RWPE1 (cell line): ENCODE measurements around the gene NEUROD2.

Experiments used
- CTCF ChIA-PET: fragments of 350-600 bp; sonication (Branson Sonifier 250); formaldehyde crosslinking; extraction: SDS; loops from one replicate; lab custom pipeline; 2021; lab: Yijun Ruan, JAX
- POLR2A ChIA-PET: fragments of 400-600 bp; formaldehyde crosslinking; extraction: SDS; loops from one replicate; lab custom pipeline; 2020; ENCODE audit warnings: antibody characterized with exemption; ENCODE audit not compliant: low non-redundant PET; lab: Yijun Ruan, JAX
- DNase-seq: peaks from one replicate; pipeline ENCODE4 v3.0.0; 2012; ENCODE audit warnings: low spot score
- H3K27ac ChIP-seq: fragments of 450-650 bp; 2 replicates; pipeline ENCODE4 v1.5.1; 2017
- CTCF ChIP-seq: fragments of 450-650 bp; conservative IDR thresholded peaks from 2 replicates; pipeline ENCODE4 v1.5.1; 2017; ENCODE audit warnings: low read depth, mild to moderate bottlenecking

Gene NEUROD2

DNA sequence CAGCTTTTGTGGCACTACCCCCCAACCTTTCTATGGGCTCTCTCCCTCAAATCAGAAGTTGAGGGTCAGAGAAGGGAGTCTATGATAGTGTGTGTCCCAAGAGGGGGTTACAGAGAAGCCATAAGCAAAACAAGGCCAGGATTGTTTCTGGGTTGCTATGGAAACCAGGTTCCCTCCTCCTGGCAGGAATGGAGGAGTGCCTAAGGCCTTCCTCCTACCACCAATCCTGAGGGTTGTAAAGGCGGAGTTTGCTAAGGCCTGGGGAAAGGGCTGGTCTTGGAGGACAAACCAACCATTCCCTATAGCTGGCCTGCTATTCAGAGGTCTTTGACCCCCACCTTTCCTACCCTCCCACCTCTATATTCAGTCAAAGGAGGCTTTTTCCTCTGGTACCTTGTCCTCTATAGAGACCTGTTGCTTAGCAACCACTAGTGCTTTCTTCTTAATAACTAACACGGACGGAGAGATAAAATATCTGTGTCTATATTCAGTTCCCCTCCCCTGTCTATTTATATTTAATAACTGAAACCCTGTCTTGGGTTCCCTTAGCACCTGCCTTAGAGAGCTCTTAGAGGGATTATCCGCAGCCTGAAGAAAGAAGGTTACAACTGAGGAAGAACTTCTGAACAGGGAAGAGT is 43.4 kb downstream of the NEUROD2 start:
- ChIA-PET CTCF (interaction anchor here (0.5 to 0.9 kb wide), 2 partner anchors 12 to 118 kb away, joined by 3 to 4 read pairs; no protein-coding TSS in a partner anchor), POLR2A (no interaction called here)
- TF ChIP-seq CTCF, result no peak
- H3K27ac ChIP-seq, result no peak overlapping the region
- DNase-seq, result no peak

- CTCF ChIA-PET, result no interaction called here
- POLR2A ChIA-PET, result no interaction called here
- no peak for DNase-seq
- H3K27ac ChIP-seq, result no peak overlapping the region
- TF ChIP-seq CTCF, result no peak
Measured at GRCh38 chr17:39563476-39563875, 44.2 kb downstream of the NEUROD2 start.

GRCh38 chr17:39562976-39563375 is 44.7 kb downstream of the NEUROD2 start:
- TF ChIP-seq CTCF, result no peak
- no peak overlapping the region for H3K27ac ChIP-seq
- DNase-seq, result no peak
- ChIA-PET CTCF (interaction anchor here (0.6 kb wide), 1 partner anchor 58 kb away, joined by 3 read pairs; no protein-coding TSS in a partner anchor), POLR2A (no interaction called here)

DNA sequence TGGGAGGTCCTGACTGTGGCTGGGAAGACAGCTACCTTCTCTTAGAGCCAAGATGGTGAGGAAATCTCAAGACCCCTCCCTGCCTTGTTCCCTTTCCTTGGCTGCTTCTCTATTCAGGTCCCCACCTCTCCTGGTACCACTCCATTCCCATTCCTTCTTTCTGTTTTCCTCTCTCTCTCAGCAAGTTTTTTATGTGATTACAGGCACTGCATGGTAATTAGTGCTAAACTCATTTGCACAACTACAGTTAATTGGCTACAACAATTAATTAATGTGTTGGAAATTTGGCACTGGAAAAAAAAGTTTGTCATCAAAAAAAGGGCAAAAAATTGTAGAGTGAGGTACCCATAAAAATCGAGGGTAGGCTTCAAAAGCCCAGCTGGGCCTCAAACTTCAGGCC is 45.3 kb downstream of the NEUROD2 start:
- CTCF ChIA-PET, result interaction anchor here (0.6 kb wide), 1 partner anchor 59 kb away, joined by 3 read pairs; no protein-coding TSS in a partner anchor
- no peak for DNase-seq

DNA sequence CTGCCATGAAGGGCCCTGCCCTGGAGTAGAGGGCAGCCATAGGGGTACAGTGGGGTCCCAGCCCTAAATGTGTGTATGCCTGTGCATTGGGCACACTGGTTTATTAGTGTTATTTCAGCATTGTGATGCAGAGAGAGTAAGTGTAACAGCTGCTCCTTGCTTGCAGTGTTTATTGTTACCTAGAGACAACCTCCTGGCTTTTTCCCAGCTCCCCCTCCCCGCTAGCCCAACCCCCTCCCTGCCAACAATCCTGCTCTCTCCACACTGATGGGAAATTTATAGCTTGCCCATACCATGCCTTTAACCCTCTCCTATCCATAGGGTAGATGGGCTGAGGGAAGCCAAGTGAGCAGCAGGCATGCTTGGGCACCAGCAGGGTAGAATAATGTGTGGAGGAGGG is 51.3 kb downstream of the NEUROD2 start:
- ChIA-PET POLR2A (no interaction called here), CTCF (interaction anchor here (0.9 to 2.8 kb wide), 2 partner anchors 9 to 65 kb away, joined by 5 to 12 read pairs; no protein-coding TSS in a partner anchor)
- no peak for TF ChIP-seq CTCF
- no peak for DNase-seq
- no peak overlapping the region for H3K27ac ChIP-seq

More for the DNA sequence above, 45.3 kb downstream of the NEUROD2 start:
- POLR2A ChIA-PET, result no interaction called here
- no peak for TF ChIP-seq CTCF
- no peak overlapping the region for H3K27ac ChIP-seq

- ChIA-PET CTCF (interaction anchor here (0.5 to 2.8 kb wide), 2 partner anchors 8 to 30 kb away, joined by 3 to 12 read pairs; no protein-coding TSS in a partner anchor), POLR2A (no interaction called here)
- no peak for TF ChIP-seq CTCF
- DNase-seq, result no peak
- no peak overlapping the region for H3K27ac ChIP-seq
Measured at GRCh38 chr17:39555368-39555767, 52.4 kb downstream of the NEUROD2 start.
